Erythroblast (primary cell): ENCODE data around the gene SPACDR.

ENCODE experiments used
- GATA1 ChIP-seq: IDR thresholded peaks from 2 replicates; pipeline ENCODE4 v1.6.1; 2011; ENCODE audit warnings: low read depth, mild to moderate bottlenecking, control low read depth, low read length, moderate library complexity
- POLR2A ChIP-seq: IDR thresholded peaks from 2 replicates; pipeline ENCODE4 v1.6.1; 2011; ENCODE audit warnings: mild to moderate bottlenecking, low read length

DNA sequence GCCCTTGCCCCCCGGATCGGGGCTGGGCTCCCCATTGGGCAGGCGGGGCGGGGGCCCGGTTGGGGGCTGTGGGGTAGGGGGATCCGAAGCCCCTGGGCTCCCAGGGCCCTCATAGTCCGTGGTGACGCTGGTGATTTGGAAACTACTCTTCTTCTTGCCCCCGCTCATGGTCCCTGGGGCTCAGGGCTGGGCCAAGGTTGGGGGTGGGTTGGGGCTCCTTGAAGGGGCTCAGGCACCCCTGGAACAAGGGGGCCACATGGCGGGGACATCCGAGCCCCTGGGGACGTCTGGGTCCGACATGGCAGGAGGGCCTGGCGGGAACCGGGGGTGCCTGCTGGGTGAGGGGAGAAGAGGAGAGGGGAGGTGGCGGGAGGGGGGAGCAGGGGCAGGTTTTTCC, 13.8 kb upstream of the SPACDR start:
- TF ChIP-seq POLR2A (no peak), GATA1 (no peak)
